GM12878 (cell line): ENCODE results near the gene SRGAP1. TPM values are rescaled to one million over a fixed set of nuclear protein-coding genes. Genes with fewer than 3 reads are reported as not detected.

ENCODE experiments used
- ATAC-seq: fragments of 200-7000 bp; cut with Tn5 transposase; 3 replicates; pipeline ENCODE4 v1.9.1; 2020; ENCODE audit warnings: mild to moderate bottlenecking, moderate library complexity
- BruUV-seq: library from RNA; stranded (reverse); fragments of 400-500 nt; replicated peaks from 2 replicates; lab custom pipeline; 2021; lab: Mats Ljungman, UMichigan
- CTCF ChIA-PET: fragments of 300-600 bp; sonication (Branson Sonifier 250); formaldehyde crosslinking; extraction: SDS; loops from one replicate; lab custom pipeline; 2021; ENCODE audit warnings: inconsistent platforms; lab: Yijun Ruan, JAX
- POLR2A ChIA-PET: fragments of 350-600 bp; formaldehyde crosslinking; extraction: SDS; loops from one replicate; lab custom pipeline; 2021; ENCODE audit warnings: inconsistent platforms; lab: Charles Lee
- RAD21 ChIA-PET: fragments of 300-600 bp; sonication (Branson Sonifier 250); formaldehyde crosslinking; loops from one replicate; lab custom pipeline; 2023; ENCODE audit warnings: antibody characterized with exemption; ENCODE audit not compliant: unreplicated experiment; lab: Charles Lee
- SMC1A ChIA-PET: fragments of 300-600 bp; sonication (Branson Sonifier 250); formaldehyde crosslinking; loops from one replicate; lab custom pipeline; 2023; ENCODE audit not compliant: unreplicated experiment, uncharacterized antibody; lab: Charles Lee
- DNase-seq: peaks from one replicate; pipeline ENCODE4 v3.0.0-alpha.2; 2011; ENCODE audit warnings: low read depth, low spot score
- FAIRE-seq: peaks from 3 replicates; lab custom pipeline; 2011; peaks lifted over from hg19 to GRCh38; lab: Jason Lieb, UNC
- H2AFZ ChIP-seq: 2 replicates; pipeline ENCODE4 v1.6.0; 2011; ENCODE audit warnings: low read depth, low read length, control low read depth; ENCODE audit not compliant: control insufficient read depth
- H3K27ac ChIP-seq: 2 replicates; pipeline ENCODE4 v1.5.1; 2011; ENCODE audit warnings: control low read depth; ENCODE audit not compliant: control insufficient read depth, insufficient read depth
- H3K27me3 ChIP-seq, 2 experiments: replicated peaks in 1 of 2; 2 replicates each; pipeline versions ENCODE4 v1.6.0 to v1.6.1; 2011; ENCODE audit warnings: low read length in 1 of 2; ENCODE audit not compliant: control insufficient read depth in 2 of 2, insufficient read depth in 2 of 2
- H3K36me3 ChIP-seq, 2 experiments: 2 replicates each; pipeline ENCODE4 v1.5.1; 2011; ENCODE audit warnings: low read length in 1 of 2; ENCODE audit not compliant: control insufficient read depth in 2 of 2, insufficient read depth in 2 of 2
- H3K4me1 ChIP-seq: 2 replicates; pipeline ENCODE4 v1.6.1; 2011; ENCODE audit warnings: mild to moderate bottlenecking, low read length, moderate library complexity, mixed read lengths; ENCODE audit not compliant: control insufficient read depth, insufficient read depth
- H3K4me2 ChIP-seq: 2 replicates; pipeline ENCODE4 v1.6.0; 2011; ENCODE audit warnings: control low read depth; ENCODE audit not compliant: control insufficient read depth, insufficient read depth
- H3K4me3 ChIP-seq: fragments of 200-600 bp; sonication (generic); 2 replicates; pipeline ENCODE4 v1.5.1; 2016
- H3K79me2 ChIP-seq: 2 replicates; pipeline ENCODE4 v1.6.0; 2011; ENCODE audit warnings: low read length; ENCODE audit not compliant: control insufficient read depth, insufficient read depth
- H3K9ac ChIP-seq: 2 replicates; pipeline ENCODE4 v1.8.0; 2011; ENCODE audit warnings: low read length, control low read depth, mixed read lengths; ENCODE audit not compliant: control insufficient read depth, insufficient read depth
- H3K9me3 ChIP-seq: replicated peaks from 3 replicates; pipeline ENCODE4 v1.5.1; 2011; ENCODE audit warnings: mild to moderate bottlenecking, low read length; ENCODE audit not compliant: control insufficient read depth, insufficient read depth
- H4K20me1 ChIP-seq: 2 replicates; pipeline ENCODE4 v1.6.0; 2011; ENCODE audit not compliant: control insufficient read depth, insufficient read depth
- ASH2L ChIP-seq: fragments of 300-600, 200-600 bp; sonication (generic); IDR thresholded peaks from 2 replicates; pipeline ENCODE4 v1.6.1; 2017; ENCODE audit warnings: low read depth, mild to moderate bottlenecking, borderline replicate concordance
- CHD4 ChIP-seq: fragments of 200-600 bp; sonication (generic); IDR thresholded peaks from 2 replicates; pipeline ENCODE4 v1.6.1; 2016; ENCODE audit warnings: mild to moderate bottlenecking
- CTCF ChIP-seq, 3 experiments: IDR thresholded peaks in 2 of 3; conservative IDR thresholded peaks in 1 of 3; 2 replicates each; pipeline ENCODE4 v1.5.1; 2011; ENCODE audit warnings: low read depth in 3 of 3, low read length in 3 of 3, mild to moderate bottlenecking in 3 of 3, control low read depth in 2 of 3, moderate library complexity in 2 of 3, inconsistent platforms in 1 of 3, mixed read lengths in 1 of 3; ENCODE audit not compliant: control insufficient read depth in 2 of 3, insufficient read depth in 1 of 3; ENCODE audit errors: extremely low read depth in 1 of 3
- EGR1 ChIP-seq, 2 experiments: IDR thresholded peaks; 1 replicate in 1 of 2; 2 replicates in 1 of 2; pipeline ENCODE4 v1.6.1; 2011 to 2012; ENCODE audit warnings: low read depth in 2 of 2, low read length in 2 of 2, borderline replicate concordance in 1 of 2, mild to moderate bottlenecking in 1 of 2, moderate library complexity in 1 of 2
- EZH2 ChIP-seq: IDR thresholded peaks from 2 replicates; pipeline ENCODE4 v1.6.1; 2012; ENCODE audit warnings: low read depth, mild to moderate bottlenecking, control low read depth, inconsistent platforms, low read length, borderline replicate concordance; ENCODE audit not compliant: control insufficient read depth
- GATAD2B ChIP-seq: fragments of 450-650 bp; conservative IDR thresholded peaks from 2 replicates; pipeline ENCODE4 v1.6.1; 2017; ENCODE audit warnings: low read depth, mild to moderate bottlenecking, moderate library complexity
- PAX8 ChIP-seq: fragments of 450-650 bp; IDR thresholded peaks from 2 replicates; pipeline ENCODE4 v1.6.1; 2017; ENCODE audit warnings: mild to moderate bottlenecking, moderate library complexity
- WGBS: methylation state at CpG from one replicate; pipeline ENCODE4 v1.1.6; 2016; ENCODE audit warnings: low lambda C conversion rate; ENCODE audit not compliant: insufficient replicate concordance, insufficient coverage; ENCODE audit errors: missing lambda C conversion rate; 5-methylcytosine and 5-hydroxymethylcytosine counted together
- in situ Hi-C: fragments of 300-500 bp; cut with MboI; formaldehyde crosslinking; loops from 9 replicates; pipeline ENCODE4 v1.14.3; 2018; ENCODE audit warnings: mixed read lengths
- intact Hi-C: fragments of 100-400 bp; cut with micrococcal nuclease; formaldehyde crosslinking; loops from one replicate; pipeline ENCODE4 v1.14.2; 2022; ENCODE audit not compliant: unreplicated experiment
- polyA plus RNA-seq, 11 experiments: library from polyadenylated mRNA; depleted of rRNA in 4 of 11; unstranded in 6 of 11; stranded (reverse) in 5 of 11; fragments of >200 nt; fragmentation: Nextera tagmentation in 4 of 11; fragmentation: Illumina TruSeq in 1 of 11; extraction: Ambion mirVana in 4 of 11; extraction: Trizol in 1 of 11; gene quantifications; 1 replicate in 1 of 11; 2 replicates in 10 of 11; pipeline versions ENCODE4 v1.2.1 to v1.2.3, GENCODE V29; 2011 to 2016; ENCODE audit warnings: inconsistent platforms in 2 of 11, missing spikeins in 2 of 11, low read depth in 1 of 11
- total RNA-seq, 4 experiments: library from RNA; depleted of rRNA in 3 of 4; stranded (reverse); fragments of >200 nt in 3 of 4; fragmentation: Illumina TruSeq in 1 of 4; extraction: Trizol in 1 of 4; gene quantifications; 2 replicates each; pipeline versions ENCODE4 v1.2.1 to v1.2.3, GENCODE V29; 2013 to 2021

Gene SRGAP1
- total and polyA plus RNA-seq, 10 of the 15 experiments (the other 5 are each of a cell fraction or from before 2014, with no cell fraction given), result 0.16 to 0.85 (median 0.46) TPM

- H3K79me2 ChIP-seq, result no peaks in the 10 kb centered on the region
- no TSS peak for BruUV-seq
- H4K20me1 ChIP-seq, result no peaks in the 10 kb centered on the region
- ChIA-PET RAD21 (no interaction called here), SMC1A (no interaction called here), CTCF (no interaction called here), POLR2A (no interaction called here)
- no peak overlapping the region for H3K27ac ChIP-seq
- in situ Hi-C loops, result no loop called here
- no peak overlapping the region for H3K9ac ChIP-seq
- H3K4me2 ChIP-seq, result no peak overlapping the region
- no peaks in the 10 kb centered on the region for H3K4me1 ChIP-seq
- no peak overlapping the region for H3K4me3 ChIP-seq
- TF ChIP-seq CTCF (IDR thresholded peaks at IDR 0.05 in 2 of 3, conservative IDR thresholded peaks at IDR 0.05 in 1 of 3; ENCODE audit: control insufficient read depth in 2 of 3, extremely low read depth in 1 of 3, insufficient read depth in 1 of 3, low read depth in 3 of 3, low read length in 3 of 3) (no peak), EZH2 (no peak), ASH2L (no peak), CHD4 (no peak), EGR1 (IDR thresholded peaks at IDR 0.05; ENCODE audit: borderline replicate concordance in 1 of 2, low read depth in 2 of 2, low read length in 2 of 2) (no peak), GATAD2B (no peak), PAX8 (no peak)
- ATAC-seq (no peak), DNase-seq (no peak), FAIRE-seq (no peak)
- intact Hi-C loops, result no loop called here
- no peak overlapping the region for H2AFZ ChIP-seq
- H3K9me3 ChIP-seq, result no peaks in the 10 kb centered on the region
- H3K36me3 ChIP-seq, result no peaks in the 10 kb centered on the region
- H3K27me3 ChIP-seq, result no peaks in the 10 kb centered on the region
- WGBS, result 40% methylated on average over 4 of the region's 4 CpGs
Measured at GRCh38 chr12:64054079-64054520, 209.6 kb downstream of the SRGAP1 start.
